Measurements from ENCODE around the gene BEX4.

DNA sequence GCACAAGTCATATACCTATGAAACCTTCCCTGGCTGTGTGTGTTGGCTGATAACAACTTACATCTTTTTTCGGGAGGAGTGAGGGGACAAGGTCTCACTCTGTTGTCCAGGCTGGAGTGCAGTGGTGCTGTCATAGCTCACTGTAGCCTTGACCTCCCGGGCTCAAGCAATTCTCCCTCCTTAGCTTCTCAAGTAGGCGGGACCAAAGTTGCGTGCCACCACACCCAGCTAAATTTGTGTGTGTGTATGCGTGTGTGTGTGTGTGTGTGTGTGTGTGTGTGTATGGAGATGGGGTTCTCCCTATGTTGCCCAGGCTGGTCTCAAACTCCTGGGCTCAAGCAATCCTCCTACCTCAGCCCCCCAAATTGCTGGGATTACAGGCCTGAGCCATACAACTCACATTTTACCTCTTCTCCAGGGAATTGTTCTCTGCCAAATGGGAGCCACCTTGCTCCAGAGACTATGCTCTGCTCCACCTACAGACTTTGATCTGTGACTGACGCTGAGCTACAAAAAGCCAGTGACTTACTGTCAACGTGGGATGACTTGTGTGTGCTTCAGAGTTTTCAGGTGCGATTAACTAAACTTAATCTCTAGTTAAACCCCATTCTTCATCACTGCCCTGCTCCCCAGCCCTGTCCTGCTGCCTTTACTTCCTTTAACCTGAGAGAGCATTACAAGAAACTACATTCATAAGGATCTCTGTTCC is 2.0 kb upstream of the BEX4 start:
- no peak for TF ChIP-seq GATA3 (IDR thresholded peaks at IDR 0.05; ENCODE audit: low read depth, low read length)
- TF ChIP-seq GATA2 (IDR thresholded peaks at IDR 0.05; ENCODE audit: low read depth, low read length) = no peak

All from SH-SY5Y (cell line).